Measurements from ENCODE around the gene GIMAP5.

DNA sequence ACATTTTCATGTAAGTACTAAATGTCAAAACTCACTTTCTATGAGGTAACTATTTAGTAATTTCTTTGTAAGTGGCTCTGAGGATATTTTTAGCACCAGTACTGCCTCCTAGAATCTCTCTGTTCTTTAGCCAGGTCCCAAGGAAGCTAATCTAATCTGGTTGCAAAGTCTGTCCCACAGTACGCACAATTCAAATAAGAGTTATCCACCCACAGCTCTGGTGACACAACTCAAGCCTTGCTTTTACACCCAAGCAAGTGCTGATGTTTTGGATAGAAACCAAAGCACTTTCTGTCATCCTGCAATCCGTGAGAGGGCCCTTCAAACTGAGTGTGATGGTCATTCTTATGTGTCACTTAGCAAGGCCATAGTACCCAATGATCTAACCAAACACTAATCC is 14.5 kb downstream of the GIMAP5 start:
- TF ChIP-seq, protein P1, sequence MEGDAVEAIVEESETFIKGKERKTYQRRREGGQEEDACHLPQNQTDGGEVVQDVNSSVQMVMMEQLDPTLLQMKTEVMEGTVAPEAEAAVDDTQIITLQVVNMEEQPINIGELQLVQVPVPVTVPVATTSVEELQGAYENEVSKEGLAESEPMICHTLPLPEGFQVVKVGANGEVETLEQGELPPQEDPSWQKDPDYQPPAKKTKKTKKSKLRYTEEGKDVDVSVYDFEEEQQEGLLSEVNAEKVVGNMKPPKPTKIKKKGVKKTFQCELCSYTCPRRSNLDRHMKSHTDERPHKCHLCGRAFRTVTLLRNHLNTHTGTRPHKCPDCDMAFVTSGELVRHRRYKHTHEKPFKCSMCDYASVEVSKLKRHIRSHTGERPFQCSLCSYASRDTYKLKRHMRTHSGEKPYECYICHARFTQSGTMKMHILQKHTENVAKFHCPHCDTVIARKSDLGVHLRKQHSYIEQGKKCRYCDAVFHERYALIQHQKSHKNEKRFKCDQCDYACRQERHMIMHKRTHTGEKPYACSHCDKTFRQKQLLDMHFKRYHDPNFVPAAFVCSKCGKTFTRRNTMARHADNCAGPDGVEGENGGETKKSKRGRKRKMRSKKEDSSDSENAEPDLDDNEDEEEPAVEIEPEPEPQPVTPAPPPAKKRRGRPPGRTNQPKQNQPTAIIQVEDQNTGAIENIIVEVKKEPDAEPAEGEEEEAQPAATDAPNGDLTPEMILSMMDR (IDR thresholded peaks at IDR 0.05; ENCODE audit: insufficient read depth, low read depth, low read length): no peak
- TF ChIP-seq EZH2 (IDR thresholded peaks at IDR 0.05; ENCODE audit: insufficient read depth, low read length): no peak
